ENCODE data around the gene BBOX1.
"Not testable (repeated sequence)": the region's sequence is repeated elsewhere in the genome, so short reads cannot be mapped to it uniquely, and the experiment has no call there.

Gene BBOX1, protein sequence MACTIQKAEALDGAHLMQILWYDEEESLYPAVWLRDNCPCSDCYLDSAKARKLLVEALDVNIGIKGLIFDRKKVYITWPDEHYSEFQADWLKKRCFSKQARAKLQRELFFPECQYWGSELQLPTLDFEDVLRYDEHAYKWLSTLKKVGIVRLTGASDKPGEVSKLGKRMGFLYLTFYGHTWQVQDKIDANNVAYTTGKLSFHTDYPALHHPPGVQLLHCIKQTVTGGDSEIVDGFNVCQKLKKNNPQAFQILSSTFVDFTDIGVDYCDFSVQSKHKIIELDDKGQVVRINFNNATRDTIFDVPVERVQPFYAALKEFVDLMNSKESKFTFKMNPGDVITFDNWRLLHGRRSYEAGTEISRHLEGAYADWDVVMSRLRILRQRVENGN

DNA sequence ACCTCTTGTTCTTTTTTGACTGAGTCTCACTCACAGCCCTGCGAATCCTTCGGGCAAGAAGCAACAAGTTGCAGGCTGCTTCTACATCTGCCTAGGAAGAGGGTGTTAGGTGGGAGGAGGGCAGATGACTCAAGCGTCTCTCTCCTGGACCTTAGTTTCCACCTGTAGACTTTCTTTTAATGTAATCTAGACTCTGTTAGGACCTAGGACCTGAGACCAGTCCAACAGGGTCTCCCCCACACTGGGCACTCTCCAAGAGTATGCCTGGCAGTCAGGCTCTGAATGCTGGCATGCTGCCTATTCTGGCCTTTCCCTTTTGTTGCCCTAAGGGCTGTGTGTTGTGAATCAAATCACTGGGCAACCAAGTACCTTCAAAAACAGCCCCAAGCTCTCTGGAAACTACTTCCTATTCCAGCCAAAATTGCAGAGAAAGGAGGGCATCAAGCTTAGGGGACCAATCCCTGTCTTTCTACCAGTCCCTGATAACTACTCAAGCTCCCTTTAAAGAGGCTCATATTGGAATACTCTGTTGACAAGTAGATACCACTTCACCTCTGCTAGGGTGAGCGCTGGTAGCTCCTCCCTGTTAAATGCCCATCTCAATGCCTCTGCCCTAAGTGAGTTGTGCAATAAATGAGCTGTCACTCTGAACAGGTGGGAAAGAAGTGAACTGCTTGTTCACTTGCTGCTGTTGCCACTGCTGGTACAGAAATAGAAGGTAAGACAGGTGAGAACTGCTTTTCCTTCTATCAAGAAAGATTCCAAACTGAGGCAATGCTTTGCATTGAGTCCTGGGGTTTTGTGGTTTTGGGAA lies at the start of gene BBOX1:
Gene BBOX1 (plus strand): TSS at position 514 of the 814 bp plus-strand sequence. CDS start 14,616 bp downstream, outside the sequence.
- DNase-seq (ENCODE audit: low spot score) = no peak

DNA sequence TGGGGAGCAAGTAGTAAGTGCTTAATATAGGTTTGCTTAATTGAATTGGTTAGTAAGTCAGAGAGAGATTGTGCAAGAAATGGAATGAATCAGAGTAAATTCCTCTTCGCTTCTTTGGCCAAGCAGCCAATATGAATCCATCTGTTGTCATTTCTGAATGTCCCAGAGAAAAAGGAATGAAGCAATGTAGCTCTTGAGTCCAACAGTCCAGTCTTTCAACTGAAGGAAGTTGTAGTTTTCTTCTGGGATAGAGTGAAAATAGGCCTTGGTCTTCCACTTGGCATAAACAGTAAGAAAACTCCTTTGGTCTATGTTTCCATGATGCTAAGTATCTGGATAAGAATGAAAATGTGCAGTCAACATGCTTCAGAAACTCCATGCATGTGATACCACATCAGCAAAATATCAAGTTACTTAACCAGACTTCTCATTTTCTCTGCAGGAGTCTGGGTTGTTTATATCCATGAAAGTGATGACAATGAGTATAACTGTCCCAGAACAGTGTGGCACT lies 48.5 kb upstream of the BBOX1 start:
- DNase-seq (ENCODE audit: low spot score) = peak; percentile 80

DNA sequence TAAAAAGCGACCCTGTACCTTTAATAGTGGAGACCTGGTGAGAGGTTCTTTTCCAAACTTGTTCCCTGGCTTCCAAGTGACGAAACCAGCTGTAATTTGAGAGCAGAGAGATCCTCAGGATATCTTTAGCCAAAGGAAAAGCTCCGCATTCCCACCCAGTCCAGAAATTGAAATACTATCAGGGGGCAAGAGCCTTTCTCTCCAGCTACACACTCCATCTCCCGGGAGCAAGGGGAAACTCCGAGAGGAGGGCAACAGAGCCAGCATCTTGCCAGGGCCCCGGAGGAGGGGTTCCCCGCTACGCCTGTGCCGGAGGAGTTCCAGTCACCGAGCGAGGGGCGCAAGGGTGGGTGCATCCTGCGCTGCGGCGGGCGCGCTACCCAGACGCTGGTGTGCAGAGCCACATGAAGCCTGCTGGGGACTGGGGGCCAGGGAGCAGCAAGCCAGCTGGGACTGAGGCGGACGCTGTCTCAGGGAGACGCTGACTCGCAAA lies 46.6 kb upstream of the BBOX1 start, which contains the start of gene FIBIN:
Gene FIBIN (plus strand): TSS at position 148 of the 493 bp plus-strand sequence. CDS start 415 bp downstream, outside the sequence.
- DNase-seq (ENCODE audit: low spot score) = peak; percentile 78

DNA sequence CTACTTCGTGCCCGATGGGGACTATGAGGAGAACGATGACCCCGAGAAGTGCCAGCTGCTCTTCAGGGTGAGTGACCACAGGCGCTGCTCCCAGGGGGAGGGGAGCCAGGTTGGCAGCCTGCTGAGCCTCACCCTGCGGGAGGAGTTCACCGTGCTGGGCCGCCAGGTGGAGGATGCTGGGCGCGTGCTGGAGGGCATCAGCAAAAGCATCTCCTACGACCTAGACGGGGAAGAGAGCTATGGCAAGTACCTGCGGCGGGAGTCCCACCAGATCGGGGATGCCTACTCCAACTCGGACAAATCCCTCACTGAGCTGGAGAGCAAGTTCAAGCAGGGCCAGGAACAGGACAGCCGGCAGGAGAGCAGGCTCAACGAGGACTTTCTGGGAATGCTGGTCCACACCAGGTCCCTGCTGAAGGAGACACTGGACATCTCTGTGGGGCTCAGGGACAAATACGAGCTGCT lies 46.0 kb upstream of the BBOX1 start:
- DNase-seq (ENCODE audit: low spot score) = peak; percentile 26

DNA sequence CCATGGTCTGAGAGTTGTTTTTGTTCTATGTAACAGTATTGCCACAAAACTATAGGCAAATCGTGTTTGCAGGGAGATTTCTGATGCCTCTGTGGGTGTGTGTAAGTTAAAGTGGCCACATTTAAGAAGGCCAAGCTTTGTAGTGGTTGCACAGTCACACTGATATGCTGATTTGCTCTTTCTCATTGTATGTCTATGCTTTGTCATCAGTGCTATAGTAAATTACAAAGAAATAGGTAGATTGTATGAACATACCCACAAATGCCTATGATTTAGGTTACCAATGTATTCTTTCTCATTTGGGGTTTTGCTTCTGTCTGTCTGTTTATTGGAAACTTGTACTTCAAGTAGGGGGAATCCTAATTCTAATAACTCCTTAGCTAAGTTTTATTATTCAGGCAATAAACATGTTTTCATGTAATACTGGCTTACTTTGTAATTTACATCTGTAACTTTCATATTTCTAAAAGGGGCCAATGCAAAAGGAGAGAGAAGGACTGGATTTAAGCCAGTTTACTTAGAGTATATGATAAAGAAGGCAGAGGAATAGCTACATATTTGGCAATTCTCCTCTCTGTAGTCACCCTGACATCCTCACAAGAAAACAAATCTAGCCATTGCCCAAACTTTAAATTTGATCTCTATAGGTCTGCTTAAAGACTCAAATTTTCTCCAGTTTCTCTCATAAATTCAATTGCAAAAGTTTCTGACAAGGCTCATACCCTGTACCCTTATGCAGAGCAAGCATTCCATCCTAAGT lies 44.7 kb upstream of the BBOX1 start:
- DNase-seq (ENCODE audit: low spot score) = no peak

DNA sequence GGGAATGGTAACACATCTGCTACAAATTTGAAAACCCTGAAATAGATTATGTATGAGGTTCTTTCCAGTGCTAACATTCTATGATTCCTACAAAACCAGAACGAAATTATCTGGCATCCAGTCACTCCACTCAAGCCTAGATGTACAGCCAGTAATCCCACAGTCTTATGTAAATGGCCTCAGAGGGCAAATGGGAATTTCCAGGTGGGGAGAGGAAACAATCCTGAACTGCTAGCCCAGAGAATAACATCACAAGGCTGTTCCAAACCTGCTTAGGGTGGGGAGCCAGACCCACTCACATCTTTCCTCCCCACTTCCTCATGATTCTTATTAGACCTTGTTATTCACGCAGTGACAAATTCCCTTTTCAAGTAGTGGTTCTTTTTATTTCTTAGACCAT lies 43.2 kb upstream of the BBOX1 start:
- no peak for DNase-seq (ENCODE audit: low spot score)

DNA sequence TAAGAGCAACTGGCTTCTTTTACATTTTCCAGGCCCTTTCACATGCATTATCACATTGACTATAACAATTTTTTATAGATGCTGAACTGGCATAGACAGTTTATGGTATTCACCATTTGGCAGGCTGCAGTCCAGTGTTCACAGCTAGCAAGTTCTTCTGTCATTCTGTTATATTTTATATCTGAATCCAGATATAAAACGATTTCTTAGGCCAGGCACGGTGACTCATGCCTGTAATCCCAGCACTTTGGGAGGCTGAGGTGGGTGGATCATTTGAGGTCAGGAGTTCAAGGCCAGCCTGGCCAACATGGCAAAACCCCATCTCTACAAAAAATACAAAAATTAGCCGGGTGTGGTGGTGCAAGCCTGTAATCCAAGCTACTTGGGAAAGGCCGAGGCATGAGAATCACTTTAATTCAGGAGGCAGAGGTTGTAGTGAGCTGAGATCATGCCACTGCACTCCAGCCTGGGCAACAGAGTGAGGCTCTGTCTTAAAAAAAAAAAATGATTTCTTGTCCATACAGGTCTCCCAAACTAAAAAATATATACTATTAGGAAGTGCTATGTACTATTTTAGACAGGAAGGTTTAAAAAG lies 39.4 kb upstream of the BBOX1 start:
- DNase-seq (ENCODE audit: low spot score) = not testable (repeated sequence)

DNA sequence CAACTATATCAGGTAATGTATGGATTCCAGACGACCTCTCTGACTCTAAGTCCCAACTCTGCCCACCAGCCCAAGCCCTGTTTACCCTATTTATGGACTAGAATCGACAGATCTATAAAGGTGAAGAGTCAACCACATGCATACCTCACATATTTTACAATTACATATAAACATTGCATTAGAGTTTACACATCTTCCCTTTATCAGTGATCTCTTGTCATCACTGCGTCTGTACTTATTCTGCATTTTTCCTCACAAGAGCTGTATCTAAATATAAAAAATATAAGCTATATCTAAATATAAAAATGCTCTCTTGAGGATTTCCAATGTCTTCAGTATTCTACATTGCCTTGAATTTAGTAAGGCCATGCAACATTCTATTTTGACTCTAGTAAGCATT lies 38.2 kb upstream of the BBOX1 start:
- DNase-seq (ENCODE audit: low spot score) = no peak

DNA sequence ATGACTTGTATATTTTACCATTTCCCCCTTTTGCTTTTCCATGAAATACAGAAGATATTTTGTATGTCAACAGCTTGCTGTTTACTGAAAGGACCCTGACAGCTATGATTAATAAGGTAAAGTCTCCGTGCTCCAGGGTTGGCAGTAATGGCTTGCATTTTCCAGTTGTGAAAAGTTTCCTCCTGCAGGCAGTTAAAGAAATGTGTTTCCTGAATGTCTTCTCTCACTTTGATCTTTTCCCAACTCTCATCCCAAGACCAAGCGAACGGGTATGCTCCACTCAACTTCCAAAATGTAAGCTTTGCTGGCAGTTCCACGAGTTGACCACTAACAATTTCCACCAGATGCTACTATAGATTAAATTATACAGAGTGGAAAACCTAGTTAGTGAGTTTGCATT lies 37.8 kb upstream of the BBOX1 start:
- DNase-seq (ENCODE audit: low spot score) = no peak

DNA sequence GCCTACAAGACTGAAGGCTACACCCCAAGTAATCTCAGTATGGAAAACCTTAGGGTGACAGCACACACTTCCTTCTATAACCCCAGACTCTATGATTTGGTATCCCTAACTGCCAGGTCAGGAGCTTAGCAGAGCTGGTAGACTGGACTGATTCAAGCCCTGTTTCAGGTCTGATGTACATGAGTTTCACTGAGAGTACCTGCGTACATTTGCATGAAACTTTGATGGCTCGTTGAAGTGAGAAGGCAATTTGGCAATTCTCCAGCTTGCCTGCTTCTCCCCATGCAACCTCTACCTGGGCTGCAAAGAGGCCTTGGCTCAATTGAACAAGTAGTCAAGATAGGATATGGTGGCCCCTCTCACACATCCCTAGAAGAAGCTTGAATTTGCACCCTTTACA lies 36.5 kb upstream of the BBOX1 start:
- no peak for DNase-seq (ENCODE audit: low spot score)

DNA sequence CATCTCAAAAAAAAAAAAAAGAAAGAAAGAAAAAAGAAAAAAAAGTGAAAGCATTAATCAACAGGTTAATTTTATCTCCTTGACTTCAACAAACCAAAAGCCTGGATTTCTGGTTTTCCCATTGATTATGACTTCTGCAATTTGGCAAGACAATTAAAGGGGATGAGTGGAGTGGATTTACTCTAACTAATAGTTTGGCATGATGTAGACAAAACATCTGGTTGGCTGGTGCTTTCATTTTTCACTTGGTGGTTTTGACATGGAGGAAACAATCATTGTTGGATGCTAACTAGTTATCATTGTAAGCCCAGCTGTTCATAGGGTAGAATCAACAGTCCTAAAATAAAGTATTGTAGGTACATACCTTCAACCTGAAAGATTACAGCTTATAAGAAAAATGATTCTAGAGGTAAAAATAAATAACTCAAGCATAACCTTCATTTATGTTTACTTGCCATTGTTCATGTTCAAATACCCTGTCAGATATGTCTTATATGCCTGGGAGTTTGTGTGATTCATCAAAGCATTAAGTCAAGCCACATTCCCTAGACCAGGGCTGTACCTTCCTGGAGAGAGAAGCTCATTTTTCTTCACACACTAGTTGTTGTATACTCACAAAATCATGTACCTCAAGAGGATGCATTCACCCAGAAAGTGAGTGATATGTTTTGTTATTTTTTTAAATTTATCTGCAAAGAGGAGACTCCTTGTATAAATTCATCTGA lies 31.6 kb upstream of the BBOX1 start:
- no peak for DNase-seq (ENCODE audit: low spot score)

DNA sequence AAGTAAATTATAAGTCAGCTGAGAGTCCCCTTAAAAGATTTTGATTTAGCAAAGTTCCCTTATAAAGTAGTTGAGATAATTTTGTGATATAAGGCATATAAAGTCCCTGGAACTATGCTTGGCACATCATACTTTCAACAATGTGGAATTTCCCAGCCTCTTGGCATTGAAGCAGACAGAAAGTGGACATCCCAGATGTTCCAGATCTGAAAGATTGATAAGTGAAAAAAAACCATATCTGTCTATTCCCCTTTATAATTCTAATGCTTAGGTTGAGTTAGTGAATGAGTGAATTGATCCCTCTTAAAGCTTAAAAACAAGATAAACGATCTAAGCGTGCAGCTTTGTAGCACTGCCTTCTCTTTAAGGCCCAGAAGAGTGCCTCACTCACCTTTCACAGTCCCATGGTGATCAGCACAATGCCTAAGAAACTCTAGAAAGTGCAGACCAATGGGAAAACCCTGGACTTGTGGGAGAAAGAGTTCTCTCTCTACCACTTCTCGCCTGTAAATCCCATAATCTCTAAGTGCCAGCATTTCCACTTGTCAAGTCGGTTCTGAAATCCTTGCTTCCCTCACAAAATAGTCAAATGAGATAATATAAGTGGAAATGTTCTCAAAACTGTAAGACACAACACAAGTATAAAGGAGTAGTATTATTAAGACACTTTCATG lies 28.9 kb upstream of the BBOX1 start:
- DNase-seq (ENCODE audit: low spot score) = no peak

DNA sequence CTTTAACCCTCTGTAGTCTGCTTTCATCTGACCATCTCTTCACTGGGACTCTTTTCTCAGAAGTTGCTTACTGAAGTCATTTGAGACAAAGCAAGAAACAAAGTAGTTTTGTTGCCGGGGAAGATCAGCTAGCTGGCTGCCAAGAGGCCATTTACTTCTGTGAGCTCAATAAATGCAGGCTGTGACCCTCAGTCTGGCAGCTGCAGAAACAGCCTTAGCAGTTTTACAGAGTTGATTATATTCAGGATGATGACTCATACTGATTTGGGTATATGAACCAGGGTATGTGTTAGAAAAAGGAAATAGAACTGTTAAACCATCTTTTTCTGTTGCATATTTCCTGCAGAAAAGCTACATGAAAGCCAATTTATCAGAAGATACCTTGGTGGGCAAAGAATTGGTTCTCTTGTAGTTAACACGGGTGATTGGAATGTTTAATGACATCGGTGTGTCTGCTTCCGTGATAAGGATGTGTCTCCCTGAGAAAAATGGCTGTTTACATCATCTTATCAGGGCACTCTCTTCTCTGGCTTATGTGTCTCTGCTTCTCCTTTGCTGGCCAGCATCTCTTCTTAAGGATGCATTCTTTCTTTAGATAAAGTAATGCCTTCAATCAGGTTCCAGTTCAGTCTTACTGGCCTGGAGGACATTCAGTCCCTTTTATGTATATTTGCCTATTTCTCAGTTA lies 28.2 kb upstream of the BBOX1 start:
- DNase-seq (ENCODE audit: low spot score) = no peak

DNA sequence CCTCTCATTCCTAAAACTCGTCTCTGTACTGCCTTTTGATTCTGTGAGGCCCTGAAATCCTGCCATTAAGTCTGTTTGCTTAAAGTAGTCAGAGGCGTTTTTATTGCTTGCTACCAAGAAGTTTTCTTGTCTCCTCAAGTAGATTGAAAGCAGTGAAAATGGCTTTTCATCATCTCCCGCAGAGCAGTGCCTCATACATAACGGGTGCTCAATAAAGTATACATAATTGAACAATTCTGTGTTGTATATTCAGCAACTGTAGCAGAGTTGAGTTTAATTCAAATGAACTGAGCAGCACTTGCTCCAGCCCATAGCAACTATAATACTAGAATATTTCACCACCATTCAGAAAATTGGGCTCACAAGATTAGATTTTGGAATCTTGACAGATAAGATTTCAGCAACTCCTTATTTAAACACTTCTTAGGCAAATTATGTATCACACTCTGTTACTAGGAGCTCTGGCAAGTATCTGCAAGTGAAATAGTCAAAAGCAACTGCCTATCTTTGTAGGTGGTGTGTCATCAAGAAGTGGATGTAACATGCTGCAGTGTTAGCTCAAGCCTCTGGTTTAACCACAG lies 26.7 kb upstream of the BBOX1 start:
- no peak for DNase-seq (ENCODE audit: low spot score)

DNA sequence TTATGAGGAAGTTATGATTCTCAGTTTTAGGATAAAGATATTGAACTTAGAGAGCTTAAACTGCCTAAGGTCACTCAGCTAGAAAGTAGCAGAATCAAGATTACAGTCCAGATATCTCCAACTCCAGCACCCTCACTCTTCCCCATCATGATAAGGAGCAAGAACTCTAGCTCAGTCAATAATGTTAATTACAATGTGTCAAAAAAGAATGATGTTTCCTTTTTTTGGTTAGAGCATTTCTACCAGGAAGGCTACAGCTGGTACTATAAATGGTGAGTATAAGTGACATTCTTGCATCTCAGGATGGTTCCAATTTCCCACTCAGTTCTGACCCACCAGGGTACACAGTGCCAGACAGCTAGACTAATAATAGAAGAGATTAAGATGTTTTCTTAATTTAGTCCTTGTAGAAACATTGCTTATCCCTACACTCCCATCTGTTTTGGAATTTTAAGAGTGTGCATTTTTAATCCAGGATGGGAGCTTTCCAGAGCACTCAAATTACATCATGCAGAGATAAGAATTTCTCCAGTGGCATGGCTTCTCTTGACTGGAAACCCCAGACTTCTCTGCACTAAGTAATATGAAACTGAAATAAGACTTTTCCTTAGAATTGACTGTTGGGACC lies 21.6 kb upstream of the BBOX1 start:
- no peak for DNase-seq (ENCODE audit: low spot score)

DNA sequence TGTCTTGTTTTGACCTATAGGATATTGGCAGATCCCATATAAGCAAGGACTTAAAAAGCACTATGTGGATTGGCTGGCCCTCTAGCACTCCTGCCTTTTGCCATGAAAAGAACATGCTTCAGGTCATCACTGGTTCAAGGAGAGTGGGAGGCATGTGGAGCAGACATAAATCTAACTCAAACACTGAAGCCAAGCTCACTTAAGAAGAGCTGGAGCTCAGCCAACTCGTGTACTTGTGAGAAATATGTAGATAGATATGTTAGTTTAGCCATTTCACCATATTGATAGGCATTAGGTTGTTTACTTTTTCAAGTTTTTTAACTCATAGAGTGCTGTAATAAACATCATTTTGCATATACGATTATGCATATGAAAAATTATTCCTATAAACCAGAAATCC lies 19.9 kb upstream of the BBOX1 start:
- no peak for DNase-seq (ENCODE audit: low spot score)

DNA sequence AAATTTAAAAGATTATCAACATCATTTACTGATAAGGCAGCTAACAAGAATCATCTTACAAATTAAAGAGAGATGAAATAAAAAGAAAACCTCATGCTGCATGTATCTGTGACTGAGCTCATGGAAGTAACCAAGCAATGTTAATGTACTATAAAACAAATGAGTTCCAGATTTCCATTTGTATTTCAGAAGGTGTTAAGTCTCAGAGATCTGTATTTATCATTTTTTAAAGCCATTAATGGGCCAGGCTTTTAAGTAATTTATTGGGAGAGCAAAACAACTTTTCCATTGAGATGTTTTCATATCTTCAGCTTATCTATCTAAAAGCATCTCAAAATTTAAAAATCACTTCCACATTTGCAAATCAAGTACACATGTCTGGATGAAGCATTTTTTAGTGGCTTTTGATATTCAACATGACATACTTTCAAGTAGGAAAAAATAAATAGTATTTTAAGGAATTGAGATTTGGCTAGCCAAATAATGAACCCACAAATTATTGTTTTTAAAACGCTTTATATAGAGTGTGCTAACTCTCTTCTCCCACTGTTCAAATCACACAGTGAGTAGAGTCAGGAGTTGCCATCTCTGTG lies 17.9 kb upstream of the BBOX1 start:
- no peak for DNase-seq (ENCODE audit: low spot score)

DNA sequence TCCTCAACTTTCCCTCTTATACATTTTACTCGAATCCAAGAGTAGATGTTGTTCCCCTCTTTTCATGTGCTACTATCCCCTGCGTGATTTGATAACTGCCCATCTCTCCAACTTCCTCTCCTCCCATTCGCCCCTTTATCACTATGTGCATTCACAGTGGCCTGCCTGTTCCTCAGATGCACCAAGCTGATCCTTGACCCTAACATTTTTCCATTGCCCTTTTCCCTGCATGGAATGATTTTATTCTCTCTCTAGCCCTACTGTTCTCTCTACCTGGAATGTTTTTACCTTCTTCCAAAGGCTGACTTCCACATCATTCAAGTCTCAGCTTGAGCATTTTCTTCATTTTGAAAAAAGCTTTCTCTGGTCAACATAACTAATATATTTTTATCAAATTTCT lies 15.8 kb upstream of the BBOX1 start:
- no peak for DNase-seq (ENCODE audit: low spot score)

Data from GM03348 (cell line).